ENCODE results near the gene PLXDC1.

Gene PLXDC1

GRCh38 chr17:39196808-39197291 is 45.4 kb upstream of the PLXDC1 start:
- no peak for TF ChIP-seq CTCF (IDR thresholded peaks at IDR 0.05; ENCODE audit: control insufficient read depth, extremely low read depth, insufficient read depth)
- no peak for DNase-seq (ENCODE audit: low read depth)
- H3K4me3 ChIP-seq (ENCODE audit: low read depth, low read length) = peak overlapping the region; percentile 71

GRCh38 chr17:39196241-39196807 is 44.9 kb upstream of the PLXDC1 start:
- peak overlapping the region; percentile 71 for H3K4me3 ChIP-seq (ENCODE audit: low read depth, low read length)

GRCh38 chr17:39195568-39196160 is 44.2 kb upstream of the PLXDC1 start:
- no peak for TF ChIP-seq CTCF (IDR thresholded peaks at IDR 0.05; ENCODE audit: control insufficient read depth, extremely low read depth, insufficient read depth)
- H3K4me3 ChIP-seq (ENCODE audit: low read depth, low read length) = no peak overlapping the region
- DNase-seq (ENCODE audit: low read depth) = no peak

More at GRCh38 chr17:39196241-39196807, 44.9 kb upstream of the PLXDC1 start:
- DNase-seq (ENCODE audit: low read depth) = no peak
- TF ChIP-seq CTCF (IDR thresholded peaks at IDR 0.05; ENCODE audit: control insufficient read depth, extremely low read depth, insufficient read depth) = no peak

GRCh38 chr17:39194985-39195524 is 43.6 kb upstream of the PLXDC1 start:
- no peak for DNase-seq (ENCODE audit: low read depth)
- TF ChIP-seq CTCF (IDR thresholded peaks at IDR 0.05; ENCODE audit: control insufficient read depth, extremely low read depth, insufficient read depth) = no peak

GRCh38 chr17:39194089-39194984 is 42.9 kb upstream of the PLXDC1 start:
- DNase-seq (ENCODE audit: low read depth) = no peak
- no peak for TF ChIP-seq CTCF (IDR thresholded peaks at IDR 0.05; ENCODE audit: control insufficient read depth, extremely low read depth, insufficient read depth)
- H3K4me3 ChIP-seq (ENCODE audit: low read depth, low read length) = no peak overlapping the region

More at GRCh38 chr17:39194985-39195524, 43.6 kb upstream of the PLXDC1 start:
- no peak overlapping the region for H3K4me3 ChIP-seq (ENCODE audit: low read depth, low read length)

GRCh38 chr17:39193346-39193745 is 41.9 kb upstream of the PLXDC1 start:
- no peak overlapping the region for H3K4me3 ChIP-seq (ENCODE audit: low read depth, low read length)
- no peak for DNase-seq (ENCODE audit: low read depth)

More at GRCh38 chr17:39193346-39193745, 41.9 kb upstream of the PLXDC1 start:
- no peak for TF ChIP-seq CTCF (IDR thresholded peaks at IDR 0.05; ENCODE audit: control insufficient read depth, extremely low read depth, insufficient read depth)

Data from LNCaP clone FGC (cell line).